Vagina (tissue), 2 donors: ENCODE results near the gene MEIOC.

Experiments
- CTCF ChIP-seq, 3 experiments: fragments of 450-650 bp in 2 of 3; fragments of 200-600 bp in 1 of 3; sonication (generic) in 1 of 3; IDR thresholded peaks; one replicate each; pipeline ENCODE4 v1.5.1; 2017 to 2019; ENCODE audit warnings: antibody characterized with exemption in 3 of 3, mild to moderate bottlenecking in 2 of 3, moderate library complexity in 2 of 3
- POLR2AphosphoS5 ChIP-seq, 2 donors: sonication (generic); formaldehyde crosslinking; IDR thresholded peaks; one replicate each; pipeline ENCODE4 v1.9.0; 2017; ENCODE audit warnings: antibody characterized with exemption in 2 of 2, mild to moderate bottlenecking in 2 of 2, low read depth in 1 of 2; ENCODE audit not compliant: insufficient read depth in 1 of 2

DNA sequence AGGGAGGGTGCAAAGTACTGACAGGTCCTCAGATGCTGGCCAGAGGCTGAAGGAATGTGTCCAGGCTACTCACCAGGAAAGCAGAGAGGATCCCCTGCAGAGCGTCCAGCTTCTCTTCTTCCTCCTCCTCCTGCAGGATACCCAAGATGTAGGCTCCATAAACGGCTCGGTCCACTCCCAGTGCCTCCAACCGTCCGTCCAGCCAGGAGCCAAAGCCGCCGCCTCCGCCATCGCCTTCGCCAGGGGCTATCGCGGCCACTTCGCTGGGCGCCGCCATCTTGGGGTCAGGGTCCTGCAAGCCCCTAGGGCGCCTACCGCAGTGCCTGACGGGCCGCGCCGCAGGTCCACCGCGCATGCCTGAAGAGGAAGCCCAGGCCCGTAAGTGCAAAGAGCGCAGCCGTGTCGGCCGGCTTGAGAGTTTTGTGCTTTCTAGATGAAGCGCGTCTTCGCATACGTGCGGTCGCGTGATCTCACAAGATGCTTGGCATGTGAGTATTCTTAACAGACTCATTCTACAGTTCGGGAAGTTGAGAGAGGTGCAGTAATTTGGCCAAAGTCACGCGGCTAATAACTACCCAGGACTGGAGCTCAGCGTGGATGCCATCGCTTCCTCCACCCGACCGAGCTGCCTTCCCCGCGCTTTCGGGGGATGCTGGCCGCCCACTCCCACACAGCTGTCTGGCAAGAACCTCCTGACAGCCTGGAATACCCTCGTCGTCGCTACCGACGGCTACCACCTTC lies 33.4 kb downstream of the MEIOC start, which contains the start of gene CCDC43:
- TF ChIP-seq CTCF (IDR thresholded peaks at IDR 0.05) (no peak), POLR2AphosphoS5 (IDR thresholded peaks at IDR 0.05; ENCODE audit: insufficient read depth in 1 of 2, low read depth in 1 of 2) (peak; percentile 82 to 85)
